Panc1 (cell line): Measurements from ENCODE around the gene ZNF888. TPM values are rescaled to one million over a fixed set of nuclear protein-coding genes. Genes with fewer than 3 reads are reported as not detected.

ENCODE experiments used
- ATAC-seq: fragments of 200-7000 bp; cut with Tn5 transposase; 2 replicates; pipeline ENCODE4 v1.9.1; 2020; ENCODE audit warnings: mild to moderate bottlenecking, moderate library complexity
- BruUV-seq: library from RNA; stranded (reverse); fragments of 400-500 nt; replicated peaks from 2 replicates; lab custom pipeline; 2021; lab: Mats Ljungman, UMichigan
- CTCF ChIA-PET: fragments of 300-600 bp; sonication (Branson Sonifier 250); formaldehyde crosslinking; loops from one replicate; lab custom pipeline; 2022; ENCODE audit warnings: antibody characterized with exemption; lab: Charles Lee
- POLR2A ChIA-PET: fragments of 300-600 bp; sonication (Branson Sonifier 250); formaldehyde crosslinking; loops from one replicate; lab custom pipeline; 2022; ENCODE audit warnings: antibody characterized with exemption; lab: Charles Lee
- DNase-seq: peaks from one replicate; pipeline ENCODE4 v3.0.0-alpha.2; 2010; ENCODE audit warnings: low read depth, low spot score
- H3K27ac ChIP-seq: 2 replicates; pipeline ENCODE4 v1.5.1; 2011; ENCODE audit warnings: mild to moderate bottlenecking, low read length, inconsistent platforms
- H3K27me3 ChIP-seq: fragments of 200-500 bp; sonication (Bioruptor generic); 2 replicates; pipeline ENCODE4 v1.6.0; 2014; ENCODE audit warnings: low read length, inconsistent platforms; ENCODE audit not compliant: control insufficient read depth, insufficient read depth
- H3K36me3 ChIP-seq: fragments of 200-500 bp; sonication (Bioruptor generic); 2 replicates; pipeline ENCODE4 v1.5.1; 2014; ENCODE audit warnings: inconsistent platforms, mild to moderate bottlenecking, low read length, moderate library complexity; ENCODE audit not compliant: control insufficient read depth, insufficient read depth
- H3K4me1 ChIP-seq: 2 replicates; pipeline ENCODE4 v1.5.1; 2011; ENCODE audit warnings: inconsistent platforms, mild to moderate bottlenecking, low read length, moderate library complexity; ENCODE audit not compliant: control insufficient read depth, insufficient read depth
- H3K4me3 ChIP-seq, 2 experiments: 2 replicates each; pipeline ENCODE4 v1.5.1; 2011 to 2012; ENCODE audit warnings: low read depth in 2 of 2, low read length in 2 of 2, mild to moderate bottlenecking in 2 of 2, inconsistent platforms in 1 of 2, moderate library complexity in 1 of 2
- H3K9me3 ChIP-seq: fragments of 200-500 bp; sonication (Bioruptor generic); 2 replicates; pipeline ENCODE4 v1.5.1; 2014; ENCODE audit warnings: low read depth, mild to moderate bottlenecking, inconsistent platforms, low read length, moderate library complexity; ENCODE audit not compliant: control insufficient read depth, insufficient read depth
- CTCF ChIP-seq: fragments of 450-650 bp; IDR thresholded peaks from 2 replicates; pipeline ENCODE4 v1.5.1; 2017; ENCODE audit warnings: mild to moderate bottlenecking
- POLR2AphosphoS5 ChIP-seq: IDR thresholded peaks from 2 replicates; pipeline ENCODE4 v1.6.1; 2012; ENCODE audit warnings: mild to moderate bottlenecking, low read depth, low read length, moderate library complexity
- REST ChIP-seq, 2 experiments: IDR thresholded peaks; 2 replicates each; pipeline ENCODE4 v1.6.1; 2011 to 2012; ENCODE audit warnings: low read depth in 2 of 2, control low read depth in 1 of 2, low read length in 1 of 2, mild to moderate bottlenecking in 1 of 2, moderate library complexity in 1 of 2; ENCODE audit not compliant: insufficient read depth in 1 of 2
- SIN3A ChIP-seq: IDR thresholded peaks from 2 replicates; pipeline ENCODE4 v1.6.1; 2012; ENCODE audit warnings: low read depth, mild to moderate bottlenecking, low read length, moderate library complexity, borderline replicate concordance; ENCODE audit not compliant: insufficient read depth
- TCF7L2 ChIP-seq: IDR thresholded peaks from 2 replicates; pipeline ENCODE4 v1.6.1; 2011; ENCODE audit warnings: mild to moderate bottlenecking, low read depth, low read length, inconsistent platforms
- in situ Hi-C: cut with HindIII; loops from 2 replicates; pipeline ENCODE4 v1.10.0; 2016; ENCODE audit warnings: low sequenced_read_pairs, low pct_unique_long_range_greater_than_20kb
- intact Hi-C: fragments of 100-400 bp; cut with micrococcal nuclease; formaldehyde crosslinking; loops from one replicate; pipeline ENCODE4 v1.10.0; 2022; ENCODE audit not compliant: unreplicated experiment
- total RNA-seq: library from RNA; stranded (reverse); gene quantifications from one replicate; pipeline ENCODE4 v1.2.1, GENCODE V29; 2021; ENCODE audit not compliant: unreplicated experiment

Gene ZNF888
- total RNA-seq, 1 experiment from 2014 or later = 7.4 TPM

- H3K36me3 ChIP-seq = no peaks in the 10 kb centered on the region
- no peak overlapping the region for H3K27ac ChIP-seq
- intact Hi-C loops = no loop called here
- no TSS peak for BruUV-seq
- no peak for TF ChIP-seq POLR2AphosphoS5
- TF ChIP-seq SIN3A = no peak
- H3K4me3 ChIP-seq = no peak overlapping the region
- peaks cover 31% of the 10 kb centered on the region; the same call in 1 of the 2 replicates for H3K9me3 ChIP-seq
- ChIA-PET POLR2A (no interaction called here), CTCF (no interaction called here)
- in situ Hi-C loops = no loop called here
- no peaks in the 10 kb centered on the region for H3K4me1 ChIP-seq
- no peaks in the 10 kb centered on the region for H3K27me3 ChIP-seq
- DNase-seq (no peak), ATAC-seq (no peak)
These were observed 26.2 kb upstream of the ZNF888 start for GRCh38 chr19:52949422-52949821.

GRCh38 chr19:52948025-52948770 is 25.0 kb upstream of the ZNF888 start:
- POLR2A ChIA-PET = no interaction called here
- BruUV-seq = no TSS peak
- Histone ChIP-seq H3K27ac (no peak overlapping the region), H3K36me3 (no peaks in the 10 kb centered on the region), H3K4me3 (no peak overlapping the region), H3K27me3 (no peaks in the 10 kb centered on the region), H3K4me1 (no peaks in the 10 kb centered on the region), H3K9me3 (peaks cover 31% of the 10 kb centered on the region; the same call in 1 of the 2 replicates)
- no peak for ATAC-seq
- no peak for DNase-seq
- intact Hi-C loops = no loop called here
- TF ChIP-seq REST (IDR thresholded peaks at IDR 0.05; ENCODE audit: insufficient read depth in 1 of 2, low read depth in 2 of 2, low read length in 1 of 2) (no peak), CTCF (no peak), POLR2AphosphoS5 (no peak), TCF7L2 (no peak), SIN3A (no peak)
- CTCF ChIA-PET = no interaction called here
- in situ Hi-C loops = no loop called here
